HepG2 (cell line): ENCODE data around the gene KPNB1. TPM values are rescaled to one million over a fixed set of nuclear protein-coding genes. Genes with fewer than 3 reads are reported as not detected.
A peak's percentile ranks its signal among the peaks of the same experiment; 100 is the strongest.

Experiments used
- ARID5B ChIP-seq: IDR thresholded peaks from 2 replicates; pipeline ENCODE4 v1.4.0; 2020; ENCODE audit warnings: mild to moderate bottlenecking, missing genetic modification reagents
- DNMT1 ChIP-seq: sonication (generic); formaldehyde crosslinking; IDR thresholded peaks from 2 replicates; pipeline ENCODE4 v1.5.1; 2020; ENCODE audit warnings: mild to moderate bottlenecking, missing genetic modification reagents
- HOXA5 ChIP-seq: sonication (generic); formaldehyde crosslinking; IDR thresholded peaks from 2 replicates; pipeline ENCODE4 v1.4.0; 2020; ENCODE audit warnings: missing genetic modification reagents
- MEIS1 ChIP-seq: sonication (generic); formaldehyde crosslinking; IDR thresholded peaks from 2 replicates; pipeline ENCODE4 v1.9.0; 2021; ENCODE audit warnings: mild to moderate bottlenecking, missing genetic modification reagents, moderate library complexity, borderline replicate concordance
- NKX3-1 ChIP-seq: sonication (generic); formaldehyde crosslinking; IDR thresholded peaks from 2 replicates; pipeline ENCODE4 v1.5.0; 2020; ENCODE audit warnings: missing genetic modification reagents
- SIN3B ChIP-seq: fragments of 150-350 bp; IDR thresholded peaks from 2 replicates; pipeline ENCODE4 v1.6.1; 2014; ENCODE audit warnings: low read length
- STAT6 ChIP-seq: sonication (generic); formaldehyde crosslinking; IDR thresholded peaks from 2 replicates; pipeline ENCODE4 v1.4.0; 2020; ENCODE audit warnings: missing genetic modification reagents, mild to moderate bottlenecking, borderline replicate concordance
- TCF12 ChIP-seq, 2 experiments: fragments of 450-650 bp in 1 of 2; sonication (generic) in 1 of 2; formaldehyde crosslinking in 1 of 2; IDR thresholded peaks; 2 replicates each; pipeline versions ENCODE4 v1.6.1 to v1.8.0; 2017 to 2022; ENCODE audit warnings: antibody characterized with exemption in 1 of 2, mild to moderate bottlenecking in 1 of 2, missing genetic modification reagents in 1 of 2, moderate library complexity in 1 of 2
- ZFP62 ChIP-seq: sonication (generic); formaldehyde crosslinking; IDR thresholded peaks from 2 replicates; pipeline ENCODE4 v1.4.0; 2020; ENCODE audit warnings: missing genetic modification reagents
- ZNF30 ChIP-seq: sonication (generic); formaldehyde crosslinking; IDR thresholded peaks from 2 replicates; pipeline ENCODE4 v1.5.0; 2020; ENCODE audit warnings: mild to moderate bottlenecking, missing genetic modification reagents
- ZNF407 ChIP-seq: sonication (generic); formaldehyde crosslinking; IDR thresholded peaks from one replicate; pipeline ENCODE4 v1.5.1; 2020; ENCODE audit warnings: mild to moderate bottlenecking, missing genetic modification reagents; ENCODE audit errors: not compliant biosample characterization
- ZNF672 ChIP-seq: sonication (generic); formaldehyde crosslinking; IDR thresholded peaks from 2 replicates; pipeline ENCODE4 v1.8.1; 2022; ENCODE audit warnings: missing genetic modification reagents
- ZSCAN12 ChIP-seq: sonication (generic); formaldehyde crosslinking; IDR thresholded peaks from 2 replicates; pipeline ENCODE4 v1.9.0; 2021; ENCODE audit warnings: mild to moderate bottlenecking, missing genetic modification reagents
- polyA plus RNA-seq, 8 experiments: library from polyadenylated mRNA; depleted of rRNA in 3 of 8; stranded (reverse) in 7 of 8; unstranded in 1 of 8; fragments of >200 nt; fragmentation: Illumina TruSeq in 4 of 8; extraction: Trizol in 4 of 8; gene quantifications; 2 replicates each; pipeline versions ENCODE4 v1.2.1 to v1.2.3, GENCODE V29; 2011 to 2016; ENCODE audit warnings: low read depth in 4 of 8, missing spikeins in 1 of 8, mixed read lengths in 1 of 8; ENCODE audit not compliant: insufficient read depth in 1 of 8
- total RNA-seq, 5 experiments: library from RNA; depleted of rRNA; stranded (reverse); fragments of >200 nt; fragmentation: Illumina TruSeq; extraction: Trizol; gene quantifications; 2 replicates each; pipeline ENCODE4 v1.2.3, GENCODE V29; 2016; ENCODE audit warnings: low read depth in 1 of 5

Gene KPNB1
- total and polyA plus RNA-seq, 2 of the 13 experiments (the other 11 are each of a cell fraction or from before 2014, with no cell fraction given): 164 to 424 TPM

GRCh38 chr17:47649153-47649971 lies at the start of gene KPNB1 (continued):
- TF ChIP-seq ZNF407 (CRISPR knock-in tag) (peak; percentile 38), ARID5B (CRISPR knock-in tag) (peak; percentile 59), ZNF30 (peak; percentile 66; the same call in 1 of the 2 replicates), SIN3B (peak; percentile 64; the same call in 1 of the 2 replicates), HOXA5 (peak; percentile 93), NKX3-1 (CRISPR knock-in tag) (peak; percentile 63; the same call in 1 of the 2 replicates), STAT6 (CRISPR knock-in tag) (no peak; the same call in 1 of the 2 replicates), ZNF672 (CRISPR knock-in tag) (no peak), ZFP62 (no peak), DNMT1 (CRISPR knock-in tag) (peak; percentile 92; the same call in 1 of the 2 replicates), MEIS1 (CRISPR knock-in tag) (peak; percentile 55; the same call in 1 of the 2 replicates), TCF12 (IDR thresholded peaks at IDR 0.05) (no peak), TCF12 (CRISPR knock-in tag; IDR thresholded peaks at IDR 0.05) (peak; percentile 83; the same call in 1 of the 2 replicates), ZSCAN12 (CRISPR knock-in tag) (no peak; the same call in 1 of the 2 replicates)
